ENCODE measurements around the gene SHKBP1.

- TF ChIP-seq POLR2AphosphoS5 (IDR thresholded peaks at IDR 0.05; ENCODE audit: low read depth, low read length) (no peak), POLR2A (IDR thresholded peaks at IDR 0.05; ENCODE audit: low read depth, low read length) (no peak), TAF1 (IDR thresholded peaks at IDR 0.05; ENCODE audit: borderline replicate concordance, low read depth, low read length) (no peak)
These were observed 15.5 kb downstream of the SHKBP1 start for GRCh38 chr19:40592170-40592569.
